HepG2 (cell line): ENCODE results near the gene INTS7. TPM values are rescaled to one million over a fixed set of nuclear protein-coding genes. Genes with fewer than 3 reads are reported as not detected.

Source experiments
- ATAC-seq: fragments of 200-7000 bp; cut with Tn5 transposase; 3 replicates; pipeline ENCODE4 v1.9.1; 2020; ENCODE audit warnings: mild to moderate bottlenecking, moderate library complexity
- BruUV-seq: library from RNA; stranded (reverse); fragments of 400-500 nt; replicated peaks from 2 replicates; lab custom pipeline; 2021; lab: Mats Ljungman, UMichigan
- CTCF ChIA-PET: fragments of 300-600 bp; formaldehyde crosslinking; extraction: SDS; loops from one replicate; lab custom pipeline; 2021; ENCODE audit warnings: low total read pairs, inconsistent platforms, low intra/inter-chr PET ratio; lab: Yijun Ruan, JAX
- POLR2A ChIA-PET: fragments of 350-600 bp; sonication (Branson Sonifier 250); formaldehyde crosslinking; loops from one replicate; lab custom pipeline; 2020; ENCODE audit warnings: antibody characterized with exemption, inconsistent platforms; lab: Yijun Ruan, JAX
- DNase-seq: peaks from one replicate; pipeline ENCODE4 v3.0.0-alpha.2; 2015; ENCODE audit warnings: low spot score
- FAIRE-seq: peaks from 3 replicates; lab custom pipeline; 2011; peaks lifted over from hg19 to GRCh38; lab: Jason Lieb, UNC
- H2AFZ ChIP-seq: one replicate; pipeline ENCODE4 v1.6.1; 2011; ENCODE audit warnings: low read length, inconsistent platforms
- H3K27ac ChIP-seq: fragments of 300-600 bp; 3 replicates; pipeline ENCODE4 v1.8.0; 2011; ENCODE audit warnings: mixed run types, mild to moderate bottlenecking, mixed read lengths, low read length, inconsistent platforms; ENCODE audit not compliant: insufficient read depth; ENCODE audit errors: extremely low read length
- H3K27me3 ChIP-seq, 2 experiments: fragments of 200-600 bp in 1 of 2; 2 replicates in 1 of 2; 3 replicates in 1 of 2; pipeline versions ENCODE4 v1.6.0 to v1.8.0; 2011; ENCODE audit warnings: low read length in 2 of 2, mild to moderate bottlenecking in 2 of 2, moderate library complexity in 2 of 2, inconsistent platforms in 1 of 2; ENCODE audit not compliant: insufficient read depth in 2 of 2, control insufficient read depth in 1 of 2
- H3K36me3 ChIP-seq, 2 experiments: fragments of 200-600 bp in 1 of 2; replicated peaks in 1 of 2; 2 replicates in 1 of 2; 3 replicates in 1 of 2; pipeline versions ENCODE4 v1.5.1 to v1.8.0; 2011; ENCODE audit warnings: low read length in 2 of 2, inconsistent platforms in 1 of 2; ENCODE audit not compliant: insufficient read depth in 2 of 2, control insufficient read depth in 1 of 2
- H3K4me1 ChIP-seq: 2 replicates; pipeline ENCODE4 v1.5.1; 2012; ENCODE audit warnings: low read length, inconsistent platforms; ENCODE audit not compliant: insufficient read depth
- H3K4me2 ChIP-seq: 2 replicates; pipeline ENCODE4 v1.6.0; 2011; ENCODE audit warnings: low read depth, low read length, inconsistent platforms
- H3K4me3 ChIP-seq, 3 experiments: fragments of 200-600 bp in 1 of 3; sonication (generic), shearing (Covaris generic) in 1 of 3; replicated peaks in 1 of 3; 2 replicates each; pipeline ENCODE4 v1.5.1; 2011 to 2016; ENCODE audit warnings: low read length in 3 of 3, inconsistent platforms in 2 of 3, low read depth in 2 of 3, mild to moderate bottlenecking in 2 of 3, control low read depth in 1 of 3, mixed read lengths in 1 of 3; ENCODE audit not compliant: insufficient read depth in 1 of 3
- H3K79me2 ChIP-seq: one replicate; pipeline ENCODE4 v1.6.1; 2011; ENCODE audit warnings: low read length, inconsistent platforms; ENCODE audit not compliant: insufficient read depth
- H3K9ac ChIP-seq: 2 replicates; pipeline ENCODE4 v1.6.0; 2011; ENCODE audit warnings: mild to moderate bottlenecking, low read depth, low read length, inconsistent platforms; ENCODE audit not compliant: insufficient read depth
- H3K9me3 ChIP-seq: 2 replicates; pipeline ENCODE4 v1.5.1; 2012; ENCODE audit warnings: mild to moderate bottlenecking, low read length
- H4K20me1 ChIP-seq: 2 replicates; pipeline ENCODE4 v1.6.0; 2011; ENCODE audit warnings: inconsistent platforms, mild to moderate bottlenecking, low read length, moderate library complexity; ENCODE audit not compliant: insufficient read depth
- BCL6 ChIP-seq: IDR thresholded peaks from 2 replicates; pipeline ENCODE4 v1.6.1; 2016; ENCODE audit warnings: missing genetic modification reagents, missing compliant biosample characterization
- EEA1 ChIP-seq: sonication (generic); formaldehyde crosslinking; IDR thresholded peaks from 2 replicates; pipeline ENCODE4 v1.5.1; 2020; ENCODE audit warnings: mild to moderate bottlenecking, missing genetic modification reagents, borderline replicate concordance
- HDAC2 ChIP-seq: sonication (generic); formaldehyde crosslinking; IDR thresholded peaks from 2 replicates; pipeline ENCODE4 v1.4.0; 2020; ENCODE audit warnings: missing genetic modification reagents
- HNF4G ChIP-seq, 2 experiments: sonication (generic) in 1 of 2; formaldehyde crosslinking in 1 of 2; IDR thresholded peaks; 2 replicates each; pipeline versions ENCODE4 v1.4.0 to v1.6.1; 2011 to 2020; ENCODE audit warnings: borderline replicate concordance in 2 of 2, low read depth in 2 of 2, mild to moderate bottlenecking in 2 of 2, low read length in 1 of 2, missing genetic modification reagents in 1 of 2, moderate library complexity in 1 of 2
- ISL2 ChIP-seq: sonication (generic); formaldehyde crosslinking; IDR thresholded peaks from 2 replicates; pipeline ENCODE4 v1.5.0; 2020; ENCODE audit warnings: missing genetic modification reagents
- KDM5A ChIP-seq: fragments of 200-600 bp; sonication (generic); IDR thresholded peaks from 2 replicates; pipeline ENCODE4 v1.7.0; 2018; ENCODE audit warnings: antibody characterized with exemption, mild to moderate bottlenecking, low read length, borderline replicate concordance
- NFE2L1 ChIP-seq: sonication (generic); formaldehyde crosslinking; IDR thresholded peaks from 2 replicates; pipeline ENCODE4 v1.4.0; 2020; ENCODE audit warnings: missing genetic modification reagents, mild to moderate bottlenecking, borderline replicate concordance
- NFKB2 ChIP-seq: sonication (generic); formaldehyde crosslinking; IDR thresholded peaks from 2 replicates; pipeline ENCODE4 v1.4.0; 2020; ENCODE audit warnings: missing genetic modification reagents, borderline replicate concordance
- ONECUT2 ChIP-seq: sonication (generic); formaldehyde crosslinking; IDR thresholded peaks from 2 replicates; pipeline ENCODE4 v1.4.0; 2020; ENCODE audit warnings: missing genetic modification reagents
- PHF20 ChIP-seq: sonication (generic); formaldehyde crosslinking; IDR thresholded peaks from 2 replicates; pipeline ENCODE4 v1.5.0; 2020; ENCODE audit warnings: mild to moderate bottlenecking, missing genetic modification reagents
- SALL1 ChIP-seq: sonication (generic); formaldehyde crosslinking; IDR thresholded peaks from 2 replicates; pipeline ENCODE4 v1.8.0; 2022; ENCODE audit warnings: mild to moderate bottlenecking, missing genetic modification reagents
- SRSF4 ChIP-seq: fragments of 200-400 bp; formaldehyde crosslinking; IDR thresholded peaks from one replicate; pipeline ENCODE4 v1.6.1; 2018; ENCODE audit warnings: mild to moderate bottlenecking, low read depth, low read length, moderate library complexity; ENCODE audit not compliant: poor library complexity, severe bottlenecking
- ZNF572 ChIP-seq: sonication (generic); formaldehyde crosslinking; IDR thresholded peaks from 2 replicates; pipeline ENCODE4 v1.5.1; 2020; ENCODE audit warnings: mild to moderate bottlenecking, missing genetic modification reagents
- ZSCAN25 ChIP-seq: sonication (generic); formaldehyde crosslinking; IDR thresholded peaks from 2 replicates; pipeline ENCODE4 v1.8.0; 2022; ENCODE audit warnings: mild to moderate bottlenecking, missing genetic modification reagents
- WGBS: methylation state at CpG from one replicate; pipeline ENCODE4 v1.1.6; 2017; ENCODE audit warnings: low lambda C conversion rate; 5-methylcytosine and 5-hydroxymethylcytosine counted together
- in situ Hi-C: cut with HindIII; loops from 2 replicates; pipeline ENCODE4 v1.10.0; 2017; ENCODE audit warnings: low pct_unique_long_range_greater_than_20kb; ENCODE audit not compliant: extremely low pct_ligation_motif_present
- intact Hi-C: fragments of 100-400 bp; cut with micrococcal nuclease; formaldehyde crosslinking; loops from one replicate; pipeline ENCODE4 v1.10.0; 2022; ENCODE audit not compliant: unreplicated experiment
- polyA plus RNA-seq, 8 experiments: library from polyadenylated mRNA; depleted of rRNA in 3 of 8; stranded (reverse) in 7 of 8; unstranded in 1 of 8; fragments of >200 nt; fragmentation: Illumina TruSeq in 4 of 8; extraction: Trizol in 4 of 8; gene quantifications; 2 replicates each; pipeline versions ENCODE4 v1.2.1 to v1.2.3, GENCODE V29; 2011 to 2016; ENCODE audit warnings: low read depth in 4 of 8, missing spikeins in 1 of 8, mixed read lengths in 1 of 8; ENCODE audit not compliant: insufficient read depth in 1 of 8
- total RNA-seq, 5 experiments: library from RNA; depleted of rRNA; stranded (reverse); fragments of >200 nt; fragmentation: Illumina TruSeq; extraction: Trizol; gene quantifications; 2 replicates each; pipeline ENCODE4 v1.2.3, GENCODE V29; 2016; ENCODE audit warnings: low read depth in 1 of 5
- TF ChIP-seq, protein P1 (sequence below): IDR thresholded peaks from 2 replicates; pipeline ENCODE4 v1.6.1; 2016; ENCODE audit warnings: mild to moderate bottlenecking
- TF ChIP-seq, protein P2 (sequence below): IDR thresholded peaks from 2 replicates; pipeline ENCODE4 v1.6.1; 2018; ENCODE audit warnings: missing genetic modification reagents

The INTS7 gene
- total and polyA plus RNA-seq, 2 of the 13 experiments (the other 11 are each of a cell fraction or from before 2014, with no cell fraction given), result 18.3 to 22.4 TPM

DNA sequence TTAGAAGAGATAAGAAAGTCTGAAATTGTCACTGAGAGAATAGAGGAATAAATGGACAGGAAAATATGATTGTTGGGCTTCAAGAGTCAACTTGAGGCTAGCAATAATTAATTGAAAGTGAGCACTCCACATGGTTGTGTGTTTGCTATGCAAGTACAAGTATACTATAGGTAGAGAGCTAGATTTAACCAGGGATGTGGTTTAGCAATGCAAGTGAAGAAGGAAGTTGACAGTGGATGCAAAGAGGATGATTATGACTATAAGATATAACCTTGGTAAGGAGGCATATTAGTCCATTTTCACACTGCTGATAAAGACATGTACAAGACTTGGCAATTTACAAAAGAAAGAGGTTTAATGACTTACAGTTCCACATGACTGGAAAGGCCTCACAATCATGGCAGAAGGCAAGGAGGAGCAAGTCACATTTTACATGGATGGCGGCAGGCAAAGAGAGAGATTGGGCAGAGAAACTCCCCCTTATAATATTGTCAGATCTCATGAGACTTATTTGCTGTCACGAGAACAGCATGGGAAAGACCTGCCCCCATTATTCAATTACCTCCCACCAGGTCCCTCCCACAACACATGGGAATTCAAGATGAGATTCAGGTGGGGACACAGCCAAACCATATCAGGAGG is 47.5 kb upstream of the INTS7 start (continued):
- TF ChIP-seq SALL1 (CRISPR knock-in tag) (no peak), PHF20 (CRISPR knock-in tag) (no peak), NFKB2 (CRISPR knock-in tag) (no peak), NFE2L1 (CRISPR knock-in tag) (no peak), ZNF572 (CRISPR knock-in tag) (no peak), HNF4G (IDR thresholded peaks at IDR 0.05; ENCODE audit: borderline replicate concordance, low read depth, low read length) (no peak), HNF4G (CRISPR knock-in tag; IDR thresholded peaks at IDR 0.05; ENCODE audit: borderline replicate concordance, low read depth) (no peak), BCL6 (CRISPR knock-in tag) (no peak)

DNA sequence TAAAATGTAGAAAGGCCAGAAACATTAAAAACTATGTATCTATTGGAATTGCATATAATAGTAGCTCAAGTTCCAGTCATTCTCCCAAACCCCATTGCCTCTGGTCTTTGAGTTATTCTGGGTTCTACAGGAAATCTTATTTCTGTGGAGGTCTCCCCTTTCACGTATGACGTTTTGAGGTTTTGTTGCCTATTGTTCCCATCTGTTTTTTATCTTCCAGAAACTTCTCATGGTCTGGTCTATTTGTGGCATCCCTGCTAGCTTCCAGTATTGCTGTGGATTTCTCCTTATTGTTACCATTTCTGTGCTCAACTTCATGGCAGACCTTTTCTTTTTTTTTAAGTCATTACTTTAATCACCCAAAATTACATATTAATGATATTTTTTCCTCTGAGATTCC is 43.5 kb upstream of the INTS7 start:
- H3K27me3 ChIP-seq, result no peaks in the 10 kb centered on the region
- no peak overlapping the region for H3K27ac ChIP-seq
- intact Hi-C loops (no loop called here), in situ Hi-C loops (no loop called here)
- no peaks in the 10 kb centered on the region for H3K4me1 ChIP-seq
- H3K9ac ChIP-seq, result no peak overlapping the region
- H3K36me3 ChIP-seq, result peaks cover 3 to 63% of the 10 kb centered on the region in 2 experiments
- no peak overlapping the region for H3K4me2 ChIP-seq
- no peak overlapping the region for H2AFZ ChIP-seq
- ChIA-PET CTCF (no interaction called here), POLR2A (no interaction called here)
- no peak for DNase-seq
- BruUV-seq, result no TSS peak
- FAIRE-seq, result no peak
- H3K9me3 ChIP-seq, result no peaks in the 10 kb centered on the region
- no peak for ATAC-seq
- no peak overlapping the region for H3K4me3 ChIP-seq
- no peaks in the 10 kb centered on the region for H4K20me1 ChIP-seq
- WGBS, result 90% methylated on average over 2 of the region's 2 CpGs
- H3K79me2 ChIP-seq, result no peaks in the 10 kb centered on the region
- TF ChIP-seq SRSF4, result no peak
- TF ChIP-seq EEA1, result no peak
- no peak for TF ChIP-seq ONECUT2 (CRISPR knock-in tag)
- TF ChIP-seq ISL2 (CRISPR knock-in tag), result no peak
- TF ChIP-seq ZSCAN25 (CRISPR knock-in tag), result no peak
- no peak for TF ChIP-seq ZNF572 (CRISPR knock-in tag)
- TF ChIP-seq HDAC2 (CRISPR knock-in tag), result no peak
- TF ChIP-seq KDM5A, result no peak
- TF ChIP-seq, protein P1, sequence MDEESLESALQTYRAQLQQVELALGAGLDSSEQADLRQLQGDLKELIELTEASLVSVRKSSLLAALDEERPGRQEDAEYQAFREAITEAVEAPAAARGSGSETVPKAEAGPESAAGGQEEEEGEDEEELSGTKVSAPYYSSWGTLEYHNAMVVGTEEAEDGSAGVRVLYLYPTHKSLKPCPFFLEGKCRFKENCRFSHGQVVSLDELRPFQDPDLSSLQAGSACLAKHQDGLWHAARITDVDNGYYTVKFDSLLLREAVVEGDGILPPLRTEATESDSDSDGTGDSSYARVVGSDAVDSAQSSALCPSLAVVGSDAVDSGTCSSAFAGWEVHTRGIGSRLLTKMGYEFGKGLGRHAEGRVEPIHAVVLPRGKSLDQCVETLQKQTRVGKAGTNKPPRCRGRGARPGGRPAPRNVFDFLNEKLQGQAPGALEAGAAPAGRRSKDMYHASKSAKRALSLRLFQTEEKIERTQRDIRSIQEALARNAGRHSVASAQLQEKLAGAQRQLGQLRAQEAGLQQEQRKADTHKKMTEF (CRISPR knock-in tag), result no peak
- TF ChIP-seq, protein P2, sequence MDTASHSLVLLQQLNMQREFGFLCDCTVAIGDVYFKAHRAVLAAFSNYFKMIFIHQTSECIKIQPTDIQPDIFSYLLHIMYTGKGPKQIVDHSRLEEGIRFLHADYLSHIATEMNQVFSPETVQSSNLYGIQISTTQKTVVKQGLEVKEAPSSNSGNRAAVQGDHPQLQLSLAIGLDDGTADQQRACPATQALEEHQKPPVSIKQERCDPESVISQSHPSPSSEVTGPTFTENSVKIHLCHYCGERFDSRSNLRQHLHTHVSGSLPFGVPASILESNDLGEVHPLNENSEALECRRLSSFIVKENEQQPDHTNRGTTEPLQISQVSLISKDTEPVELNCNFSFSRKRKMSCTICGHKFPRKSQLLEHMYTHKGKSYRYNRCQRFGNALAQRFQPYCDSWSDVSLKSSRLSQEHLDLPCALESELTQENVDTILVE (CRISPR knock-in tag), result no peak
